ENCODE results near the gene ANKLE2.

The ANKLE2 gene

GRCh38 chr12:132743831-132744230 lies 17.8 kb downstream of the ANKLE2 start:
- FAIRE-seq, result no peak

- FAIRE-seq, result no peak
These were observed 20.0 kb downstream of the ANKLE2 start for GRCh38 chr12:132741620-132742019.

GRCh38 chr12:132740652-132741051 lies 21.0 kb downstream of the ANKLE2 start:
- no peak for FAIRE-seq

GRCh38 chr12:132740313-132740646 lies 21.4 kb downstream of the ANKLE2 start:
- FAIRE-seq, result no peak

- no peak for FAIRE-seq
These were observed 21.9 kb downstream of the ANKLE2 start for GRCh38 chr12:132739600-132740312.

GRCh38 chr12:132736913-132737312 lies 24.7 kb downstream of the ANKLE2 start:
- FAIRE-seq, result no peak

GRCh38 chr12:132736378-132736777 lies 25.3 kb downstream of the ANKLE2 start:
- FAIRE-seq, result no peak

GRCh38 chr12:132735496-132735895 lies 26.1 kb downstream of the ANKLE2 start:
- no peak for FAIRE-seq

GRCh38 chr12:132734206-132734605 lies 27.4 kb downstream of the ANKLE2 start:
- FAIRE-seq, result no peak

GRCh38 chr12:132731574-132731973 lies 30.1 kb downstream of the ANKLE2 start:
- FAIRE-seq, result no peak

- FAIRE-seq, result no peak
These were observed 31.3 kb downstream of the ANKLE2 start for GRCh38 chr12:132730353-132730752.

GRCh38 chr12:132729541-132730320 lies 31.9 kb downstream of the ANKLE2 start:
- FAIRE-seq, result no peak

GRCh38 chr12:132728502-132728901 lies 33.1 kb downstream of the ANKLE2 start:
- FAIRE-seq, result no peak

GRCh38 chr12:132727091-132727794 lies 34.4 kb downstream of the ANKLE2 start:
- FAIRE-seq, result no peak

- FAIRE-seq, result no peak
These were observed 35.2 kb downstream of the ANKLE2 start for GRCh38 chr12:132726386-132726785.

GRCh38 chr12:132724506-132725241 lies 37.0 kb downstream of the ANKLE2 start:
- FAIRE-seq, result no peak

- FAIRE-seq, result no peak
These were observed 37.9 kb downstream of the ANKLE2 start for GRCh38 chr12:132723764-132724140.

- no peak for FAIRE-seq
These were observed 38.4 kb downstream of the ANKLE2 start for GRCh38 chr12:132723015-132723763.

GRCh38 chr12:132720606-132721345 lies 40.9 kb downstream of the ANKLE2 start:
- FAIRE-seq, result no peak

- FAIRE-seq, result no peak
These were observed 41.7 kb downstream of the ANKLE2 start for GRCh38 chr12:132719954-132720324.

- FAIRE-seq, result no peak
These were observed 42.3 kb downstream of the ANKLE2 start for GRCh38 chr12:132719141-132719953.
